Measurements from ENCODE around the gene TMED4. TPM values are rescaled to one million over a fixed set of nuclear protein-coding genes. Genes with fewer than 3 reads are reported as not detected.

TMED4 gene
- total RNA-seq, 1 experiment from 2014 or later: 115 TPM

DNA sequence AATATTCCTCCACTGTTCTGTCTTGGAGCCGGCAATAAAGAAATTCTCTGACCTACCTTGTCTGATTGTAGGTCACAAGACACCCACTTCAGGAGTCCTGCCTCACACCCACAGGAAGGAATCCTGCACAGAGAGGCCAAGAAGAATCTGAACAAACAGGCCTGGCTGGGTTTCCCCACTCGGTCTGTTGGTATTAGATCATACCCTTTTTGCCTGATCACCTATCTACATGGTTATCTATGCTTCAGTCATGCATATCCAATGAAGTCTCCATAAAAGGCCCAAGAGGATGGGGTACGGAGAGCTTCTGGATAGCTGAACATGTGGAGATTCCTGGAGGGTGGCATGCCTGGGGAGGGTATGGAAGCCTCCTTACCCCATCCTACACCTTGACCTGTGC, 36.7 kb upstream of the TMED4 start:
- intact Hi-C loops (cut with micrococcal nuclease; ENCODE audit: unreplicated experiment): no loop called here
- Mint-ChIP-seq H3K36me3 (ENCODE audit: insufficient read depth, unreplicated experiment) (peaks cover 13% of the 10 kb centered on the region), H3K4me1 (ENCODE audit: low read depth, unreplicated experiment) (peaks cover 81% of the 10 kb centered on the region), H3K27ac (ENCODE audit: unreplicated experiment) (peak overlapping the region; percentile 80), H3K4me3 (ENCODE audit: low read depth, unreplicated experiment) (peak overlapping the region; percentile 44), H3K9me3 (ENCODE audit: low read depth, unreplicated experiment) (no peaks in the 10 kb centered on the region), H3K27me3 (ENCODE audit: unreplicated experiment) (no peaks in the 10 kb centered on the region)
- TF ChIP-seq, protein P1, sequence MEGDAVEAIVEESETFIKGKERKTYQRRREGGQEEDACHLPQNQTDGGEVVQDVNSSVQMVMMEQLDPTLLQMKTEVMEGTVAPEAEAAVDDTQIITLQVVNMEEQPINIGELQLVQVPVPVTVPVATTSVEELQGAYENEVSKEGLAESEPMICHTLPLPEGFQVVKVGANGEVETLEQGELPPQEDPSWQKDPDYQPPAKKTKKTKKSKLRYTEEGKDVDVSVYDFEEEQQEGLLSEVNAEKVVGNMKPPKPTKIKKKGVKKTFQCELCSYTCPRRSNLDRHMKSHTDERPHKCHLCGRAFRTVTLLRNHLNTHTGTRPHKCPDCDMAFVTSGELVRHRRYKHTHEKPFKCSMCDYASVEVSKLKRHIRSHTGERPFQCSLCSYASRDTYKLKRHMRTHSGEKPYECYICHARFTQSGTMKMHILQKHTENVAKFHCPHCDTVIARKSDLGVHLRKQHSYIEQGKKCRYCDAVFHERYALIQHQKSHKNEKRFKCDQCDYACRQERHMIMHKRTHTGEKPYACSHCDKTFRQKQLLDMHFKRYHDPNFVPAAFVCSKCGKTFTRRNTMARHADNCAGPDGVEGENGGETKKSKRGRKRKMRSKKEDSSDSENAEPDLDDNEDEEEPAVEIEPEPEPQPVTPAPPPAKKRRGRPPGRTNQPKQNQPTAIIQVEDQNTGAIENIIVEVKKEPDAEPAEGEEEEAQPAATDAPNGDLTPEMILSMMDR (IDR thresholded peaks at IDR 0.05; ENCODE audit: unreplicated experiment): no peak
- no TSS peak for BruUV-seq (replicated peaks)
- DNase-seq: peak; percentile 84
- CTCF ChIA-PET: no interaction called here

DNA sequence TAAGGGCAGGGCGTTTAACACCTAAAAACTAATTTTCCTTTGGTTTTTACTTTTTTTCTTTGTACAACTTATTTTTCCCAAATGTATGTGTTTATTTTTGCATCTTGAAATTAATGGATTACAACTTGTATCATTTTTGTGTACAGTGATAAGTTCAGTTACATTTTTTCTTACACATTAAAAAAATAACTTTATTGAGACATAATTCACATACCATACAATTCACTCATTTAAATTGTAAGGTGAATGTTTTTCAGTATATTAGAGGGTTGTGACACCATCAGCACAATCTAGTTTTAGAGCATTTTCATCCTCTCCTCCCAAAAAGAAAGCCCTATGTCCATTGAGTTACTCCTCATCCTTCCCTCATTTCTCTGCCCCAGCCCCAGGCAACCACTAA, 36.0 kb upstream of the TMED4 start:
- CTCF ChIA-PET: no interaction called here
- no TSS peak for BruUV-seq (replicated peaks)
- intact Hi-C loops (cut with micrococcal nuclease; ENCODE audit: unreplicated experiment): no loop called here
- Mint-ChIP-seq H3K27ac (ENCODE audit: unreplicated experiment) (peak overlapping the region; percentile 80), H3K27me3 (ENCODE audit: unreplicated experiment) (no peaks in the 10 kb centered on the region), H3K4me1 (ENCODE audit: low read depth, unreplicated experiment) (peaks cover 76% of the 10 kb centered on the region), H3K9me3 (ENCODE audit: low read depth, unreplicated experiment) (no peaks in the 10 kb centered on the region), H3K4me3 (ENCODE audit: low read depth, unreplicated experiment) (peak overlapping the region; percentile 44), H3K36me3 (ENCODE audit: insufficient read depth, unreplicated experiment) (peaks cover 17% of the 10 kb centered on the region)
- TF ChIP-seq, protein P1 (IDR thresholded peaks at IDR 0.05; ENCODE audit: unreplicated experiment): no peak
- DNase-seq: no peak

DNA sequence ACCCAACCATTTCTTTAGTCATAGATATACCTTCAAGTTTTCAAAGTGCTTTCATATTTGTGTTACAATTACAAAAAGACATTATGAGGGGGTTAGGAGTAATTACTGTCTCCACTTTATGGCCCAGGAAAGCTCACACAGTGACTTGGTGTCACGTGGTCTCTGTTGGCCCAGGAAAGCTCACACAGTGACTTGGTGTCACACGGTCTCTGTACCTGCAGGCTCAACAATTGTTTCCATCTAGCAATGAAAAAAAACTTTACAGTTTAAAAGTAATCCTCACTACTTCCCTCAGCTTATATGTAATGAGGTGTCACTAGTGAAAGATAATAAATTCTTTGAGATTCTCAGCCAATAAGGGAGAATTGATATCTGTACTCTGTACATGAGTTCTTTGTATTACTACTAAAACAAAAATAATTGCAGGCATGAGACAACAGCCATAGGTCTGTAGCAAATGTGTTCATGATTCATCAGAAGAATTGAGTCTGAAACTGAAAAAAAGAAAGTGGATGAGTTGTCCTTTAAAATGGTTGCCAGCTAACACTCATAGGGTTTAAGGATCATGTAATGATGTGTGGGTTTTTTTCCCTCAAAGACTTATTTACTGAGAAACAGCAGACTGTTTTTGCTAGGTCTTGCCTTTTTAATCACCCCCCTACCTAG, 35.3 kb upstream of the TMED4 start:
- Mint-ChIP-seq H3K4me3 (ENCODE audit: low read depth, unreplicated experiment) (no peak overlapping the region), H3K4me1 (ENCODE audit: low read depth, unreplicated experiment) (peaks cover 69% of the 10 kb centered on the region), H3K27me3 (ENCODE audit: unreplicated experiment) (no peaks in the 10 kb centered on the region), H3K36me3 (ENCODE audit: insufficient read depth, unreplicated experiment) (peaks cover 21% of the 10 kb centered on the region), H3K27ac (ENCODE audit: unreplicated experiment) (peak overlapping the region; percentile 80), H3K9me3 (ENCODE audit: low read depth, unreplicated experiment) (no peaks in the 10 kb centered on the region)
- TF ChIP-seq, protein P1 (IDR thresholded peaks at IDR 0.05; ENCODE audit: unreplicated experiment): no peak
- intact Hi-C loops (cut with micrococcal nuclease; ENCODE audit: unreplicated experiment): no loop called here
- CTCF ChIA-PET: interaction anchor here (0.6 to 1.1 kb wide), 2 partner anchors 17 to 327 kb away, joined by 4 to 6 read pairs; no protein-coding TSS in a partner anchor
- no TSS peak for BruUV-seq (replicated peaks)
- DNase-seq: no peak

DNA sequence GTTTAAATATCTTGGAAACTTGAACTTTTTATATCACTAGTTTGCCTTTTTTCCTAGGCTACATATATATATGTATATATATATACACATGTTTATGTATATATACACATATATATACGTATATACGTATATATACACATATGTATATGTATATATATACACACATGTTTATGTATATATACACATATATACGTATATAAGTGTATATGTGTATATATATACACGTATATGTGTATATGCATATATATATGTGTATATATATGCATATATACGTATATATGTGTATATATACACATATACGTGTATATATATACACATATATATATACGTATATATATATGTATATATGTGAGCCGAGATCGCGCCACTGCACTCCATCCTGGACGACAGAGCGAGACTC, 34.5 kb upstream of the TMED4 start:
- TF ChIP-seq, protein P1 (IDR thresholded peaks at IDR 0.05; ENCODE audit: unreplicated experiment): no peak
- H3K27me3 Mint-ChIP-seq (ENCODE audit: unreplicated experiment): no peaks in the 10 kb centered on the region
- H3K9me3 Mint-ChIP-seq (ENCODE audit: low read depth, unreplicated experiment): no peaks in the 10 kb centered on the region
- H3K4me3 Mint-ChIP-seq (ENCODE audit: low read depth, unreplicated experiment): no peak overlapping the region
- no TSS peak for BruUV-seq (replicated peaks)
- intact Hi-C loops (cut with micrococcal nuclease; ENCODE audit: unreplicated experiment): no loop called here
- DNase-seq: no peak
- no peak overlapping the region for H3K27ac Mint-ChIP-seq (ENCODE audit: unreplicated experiment)
- CTCF ChIA-PET: interaction anchor here (0.7 to 1.1 kb wide), 2 partner anchors 18 to 35 kb away, joined by 3 to 4 read pairs; no protein-coding TSS in a partner anchor
- peaks cover 61% of the 10 kb centered on the region for H3K4me1 Mint-ChIP-seq (ENCODE audit: low read depth, unreplicated experiment)
- peaks cover 26% of the 10 kb centered on the region for H3K36me3 Mint-ChIP-seq (ENCODE audit: insufficient read depth, unreplicated experiment)
